ENCODE data around the gene DNER. TPM values are rescaled to one million over a fixed set of nuclear protein-coding genes. Genes with fewer than 3 reads are reported as not detected.

DNER gene
- total and polyA plus RNA-seq, 2 experiments from 2014 or later: not detected

DNA sequence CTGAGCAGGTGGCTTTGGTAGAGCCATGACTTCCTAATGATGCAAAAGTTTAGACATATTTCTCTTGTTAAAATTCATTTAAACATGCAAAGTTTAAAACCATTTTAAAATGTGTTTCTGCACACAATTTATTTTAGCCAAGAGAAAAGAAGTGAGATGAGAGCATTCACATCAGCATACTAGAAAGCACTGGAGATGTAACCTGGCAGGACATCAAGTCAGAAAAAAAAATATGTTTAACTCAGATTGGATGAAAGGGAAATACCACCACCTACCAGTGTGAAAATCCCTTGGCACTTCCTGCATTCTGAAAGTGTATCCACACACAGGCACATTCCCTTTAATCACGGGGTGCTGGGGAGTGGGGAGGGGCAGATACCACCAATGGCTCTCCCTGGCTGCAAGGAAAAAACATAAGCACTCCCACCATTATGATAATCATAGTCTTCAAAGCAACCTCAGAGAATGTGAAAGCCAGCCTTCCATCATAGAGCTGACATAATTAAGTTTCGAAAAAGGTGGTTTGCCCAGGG, 25.0 kb downstream of the DNER start:
- DNase-seq (ENCODE audit: low read depth in 1 of 2, low spot score in 1 of 2): no peak
- TF ChIP-seq, protein P1, sequence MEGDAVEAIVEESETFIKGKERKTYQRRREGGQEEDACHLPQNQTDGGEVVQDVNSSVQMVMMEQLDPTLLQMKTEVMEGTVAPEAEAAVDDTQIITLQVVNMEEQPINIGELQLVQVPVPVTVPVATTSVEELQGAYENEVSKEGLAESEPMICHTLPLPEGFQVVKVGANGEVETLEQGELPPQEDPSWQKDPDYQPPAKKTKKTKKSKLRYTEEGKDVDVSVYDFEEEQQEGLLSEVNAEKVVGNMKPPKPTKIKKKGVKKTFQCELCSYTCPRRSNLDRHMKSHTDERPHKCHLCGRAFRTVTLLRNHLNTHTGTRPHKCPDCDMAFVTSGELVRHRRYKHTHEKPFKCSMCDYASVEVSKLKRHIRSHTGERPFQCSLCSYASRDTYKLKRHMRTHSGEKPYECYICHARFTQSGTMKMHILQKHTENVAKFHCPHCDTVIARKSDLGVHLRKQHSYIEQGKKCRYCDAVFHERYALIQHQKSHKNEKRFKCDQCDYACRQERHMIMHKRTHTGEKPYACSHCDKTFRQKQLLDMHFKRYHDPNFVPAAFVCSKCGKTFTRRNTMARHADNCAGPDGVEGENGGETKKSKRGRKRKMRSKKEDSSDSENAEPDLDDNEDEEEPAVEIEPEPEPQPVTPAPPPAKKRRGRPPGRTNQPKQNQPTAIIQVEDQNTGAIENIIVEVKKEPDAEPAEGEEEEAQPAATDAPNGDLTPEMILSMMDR (IDR thresholded peaks at IDR 0.05; ENCODE audit: low read depth, low read length): no peak
- Histone ChIP-seq H3K9me3 (ENCODE audit: low read depth) (no peaks in the 10 kb centered on the region), H3K36me3 (no peaks in the 10 kb centered on the region), H3K27ac (no peak overlapping the region), H3K4me1 (ENCODE audit: low read depth) (no peaks in the 10 kb centered on the region), H3K27me3 (no peaks in the 10 kb centered on the region), H3K4me3 (no peak overlapping the region)

DNA sequence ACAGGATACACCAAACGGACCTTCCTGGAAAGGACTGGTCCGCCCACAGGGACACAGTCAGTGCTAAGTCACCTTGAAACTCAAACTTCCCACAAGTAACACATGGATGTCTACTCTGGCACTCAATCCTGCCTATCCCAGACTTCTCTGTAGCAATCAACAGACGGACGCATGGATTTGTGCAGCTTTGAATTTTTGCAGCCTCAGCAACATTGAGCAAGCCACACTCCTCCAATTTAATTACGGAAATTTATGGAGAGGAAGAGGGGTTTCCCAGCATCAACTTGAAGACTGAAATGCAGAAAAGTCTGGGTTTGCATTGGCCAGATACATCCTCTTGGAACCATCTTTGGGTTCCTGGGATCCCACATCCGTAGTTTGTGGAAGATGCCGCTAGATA, 26.2 kb downstream of the DNER start:
- H3K27ac ChIP-seq: no peak overlapping the region
- H3K4me3 ChIP-seq: no peak overlapping the region
- H3K9me3 ChIP-seq (ENCODE audit: low read depth): no peaks in the 10 kb centered on the region
- H3K27me3 ChIP-seq: no peaks in the 10 kb centered on the region
- TF ChIP-seq, protein P1 (IDR thresholded peaks at IDR 0.05; ENCODE audit: low read depth, low read length): no peak
- H3K36me3 ChIP-seq: no peaks in the 10 kb centered on the region
- no peak for DNase-seq (ENCODE audit: low read depth in 1 of 2, low spot score in 1 of 2)
- H3K4me1 ChIP-seq (ENCODE audit: low read depth): no peaks in the 10 kb centered on the region

DNA sequence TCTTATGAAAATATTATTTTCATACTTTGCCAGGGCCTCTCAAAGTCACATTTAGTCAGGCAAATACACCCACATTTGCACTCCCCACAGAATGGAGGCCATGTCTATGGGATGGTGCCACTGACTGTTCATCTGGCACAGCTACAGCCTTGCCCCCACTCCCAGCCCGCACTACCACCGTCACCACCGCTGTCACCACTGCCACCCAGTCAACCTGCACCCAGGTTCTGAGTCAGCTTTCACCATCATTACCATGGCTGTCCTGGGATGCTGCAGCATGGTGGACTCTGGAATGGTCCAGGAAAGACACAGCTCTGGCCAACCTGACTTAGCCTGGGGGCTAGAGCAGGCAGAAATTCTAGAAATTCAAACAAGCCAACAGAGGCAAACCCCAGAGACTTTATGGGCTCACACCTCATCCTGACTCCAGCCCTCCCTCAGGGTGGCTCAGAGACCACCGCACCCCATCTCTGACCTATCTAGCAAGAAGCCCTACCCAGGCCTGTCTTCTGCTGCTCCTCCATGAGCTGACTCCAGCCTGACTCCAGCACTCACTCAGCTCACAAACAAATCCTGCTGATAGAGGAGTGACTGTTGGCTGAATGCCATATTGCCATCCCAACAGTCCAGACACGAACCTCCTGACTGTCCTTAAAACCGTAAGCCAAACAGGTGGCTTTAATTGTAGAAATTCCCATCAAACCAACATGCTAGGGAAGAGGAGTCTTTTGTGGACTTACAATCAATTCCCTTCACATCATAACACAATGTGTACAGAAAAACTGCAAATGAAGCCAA, 28.0 kb downstream of the DNER start:
- Histone ChIP-seq H3K4me3 (no peak overlapping the region), H3K27me3 (no peaks in the 10 kb centered on the region), H3K36me3 (no peaks in the 10 kb centered on the region), H3K9me3 (ENCODE audit: low read depth) (no peaks in the 10 kb centered on the region), H3K27ac (no peak overlapping the region), H3K4me1 (ENCODE audit: low read depth) (no peaks in the 10 kb centered on the region)
- TF ChIP-seq, protein P1 (IDR thresholded peaks at IDR 0.05; ENCODE audit: low read depth, low read length): no peak
- no peak for DNase-seq (ENCODE audit: low read depth in 1 of 2, low spot score in 1 of 2)

DNA sequence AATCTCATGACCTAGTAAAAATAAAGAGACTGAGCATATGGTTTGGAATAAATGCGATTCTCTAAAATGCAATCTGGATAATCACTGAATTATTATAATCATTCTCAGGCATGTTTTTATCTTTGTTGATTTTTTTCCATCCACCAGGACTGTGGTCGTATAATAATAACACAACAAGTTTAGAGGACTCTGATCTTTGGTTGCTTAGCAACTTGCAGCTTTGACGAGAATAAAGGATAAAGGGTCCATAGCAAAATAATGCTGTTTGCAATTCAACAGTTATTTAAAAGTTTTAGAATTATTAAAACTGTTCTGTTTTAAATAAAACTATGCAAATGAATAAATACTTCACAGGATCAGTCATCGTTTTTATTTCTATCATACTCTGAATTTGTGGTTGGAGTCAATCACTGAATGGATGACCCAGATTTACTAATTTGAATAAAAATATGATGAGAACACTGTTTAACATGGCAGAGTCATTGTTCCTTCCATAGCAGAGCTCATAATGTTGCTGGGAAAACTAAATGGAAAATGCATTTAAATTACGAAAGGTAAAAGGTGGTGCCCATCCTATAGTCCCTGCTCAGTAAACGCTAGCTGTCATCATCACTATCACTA, 29.3 kb downstream of the DNER start:
- Histone ChIP-seq H3K9me3 (ENCODE audit: low read depth) (no peaks in the 10 kb centered on the region), H3K27me3 (no peaks in the 10 kb centered on the region), H3K36me3 (no peaks in the 10 kb centered on the region), H3K4me3 (no peak overlapping the region), H3K27ac (no peak overlapping the region), H3K4me1 (ENCODE audit: low read depth) (no peaks in the 10 kb centered on the region)
- no peak for DNase-seq (ENCODE audit: low read depth in 1 of 2, low spot score in 1 of 2)
- TF ChIP-seq, protein P1 (IDR thresholded peaks at IDR 0.05; ENCODE audit: low read depth, low read length): no peak

DNA sequence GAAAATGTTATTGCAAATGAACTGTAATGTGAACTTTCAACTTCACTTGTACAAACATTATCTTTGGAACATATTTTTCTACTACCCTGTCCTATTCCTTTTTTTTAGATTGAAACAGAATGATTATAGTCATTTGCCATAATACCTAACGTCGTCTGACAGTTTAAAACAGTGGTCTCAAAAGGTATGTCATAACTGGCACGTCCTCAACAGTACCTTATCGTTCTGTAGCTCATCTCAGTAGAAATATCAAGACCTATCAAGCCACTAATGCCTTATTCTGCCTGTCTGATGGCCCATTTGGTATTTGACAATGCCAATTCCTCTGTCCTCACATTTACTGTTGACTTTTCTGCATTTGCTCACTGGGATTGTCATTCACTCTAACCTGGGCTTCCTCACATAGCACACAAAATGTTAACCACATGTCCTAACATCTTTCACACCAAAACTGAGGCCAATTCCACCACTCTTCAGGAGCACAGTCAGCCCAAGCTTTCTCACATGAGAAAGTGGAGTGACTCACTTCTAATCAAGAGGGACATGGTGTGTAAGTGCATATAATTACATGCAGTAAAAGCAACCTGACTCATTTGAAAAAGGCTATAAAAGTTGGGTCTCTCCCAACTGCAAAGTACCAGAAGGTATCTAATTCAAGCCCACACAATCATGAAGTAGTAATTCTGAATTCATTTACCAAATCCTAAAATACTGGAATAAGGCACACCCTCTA, 34.8 kb downstream of the DNER start:
- Histone ChIP-seq H3K4me3 (no peak overlapping the region), H3K27me3 (no peaks in the 10 kb centered on the region), H3K27ac (no peak overlapping the region), H3K4me1 (ENCODE audit: low read depth) (no peaks in the 10 kb centered on the region), H3K36me3 (no peaks in the 10 kb centered on the region), H3K9me3 (ENCODE audit: low read depth) (no peaks in the 10 kb centered on the region)
- DNase-seq (ENCODE audit: low read depth in 1 of 2, low spot score in 1 of 2): no peak
- TF ChIP-seq, protein P1 (IDR thresholded peaks at IDR 0.05; ENCODE audit: low read depth, low read length): no peak

Measured in cardiac muscle cell (in vitro differentiated cells and primary cell).